Liver (tissue), 3 donors: ENCODE results near the gene NDUFS6.

ENCODE experiments used
- NR2F2 ChIP-seq: IDR thresholded peaks from 2 replicates; pipeline ENCODE4 v1.6.1; 2016; ENCODE audit warnings: antibody characterized with exemption
- SP1 ChIP-seq: IDR thresholded peaks from 2 replicates; pipeline ENCODE4 v1.6.1; 2018; ENCODE audit warnings: antibody characterized with exemption, mild to moderate bottlenecking
- TF ChIP-seq, protein P1 (sequence below): fragments of 150-350 bp; IDR thresholded peaks from 2 replicates; pipeline ENCODE4 v1.5.1; 2017; ENCODE audit warnings: improper control_type of control experiment, low read depth, low read length; ENCODE audit not compliant: missing input control
- TF ChIP-seq, protein P2 (sequence below): IDR thresholded peaks from 2 replicates; pipeline ENCODE4 v1.6.1; 2016; ENCODE audit warnings: antibody characterized with exemption
- TF ChIP-seq, protein P3 (sequence below): IDR thresholded peaks from 2 replicates; pipeline ENCODE4 v1.6.1; 2016; ENCODE audit warnings: antibody characterized with exemption
- donor health status: healthy.
- donor health status: healthy.

DNA sequence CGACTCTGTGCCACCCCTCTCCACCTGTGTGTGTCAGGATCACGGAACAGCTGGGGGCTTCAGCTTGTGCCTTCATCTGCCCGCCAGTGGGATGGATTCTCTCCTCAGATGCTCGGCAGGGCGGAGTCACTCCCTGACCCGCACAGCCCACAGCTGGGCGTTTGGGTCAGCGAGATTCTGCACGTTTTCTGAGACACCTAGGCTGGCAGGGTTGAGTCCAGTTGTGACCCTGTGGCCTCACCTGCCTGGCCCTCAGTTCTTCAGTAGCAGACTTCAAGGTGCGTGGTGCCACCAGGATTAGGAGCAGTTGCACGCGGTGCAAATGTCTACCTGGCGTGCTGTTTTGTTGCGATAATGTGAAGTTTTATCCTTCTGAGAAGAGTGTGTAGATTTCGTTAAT lies 5.0 kb downstream of the NDUFS6 start:
- TF ChIP-seq, protein P1, sequence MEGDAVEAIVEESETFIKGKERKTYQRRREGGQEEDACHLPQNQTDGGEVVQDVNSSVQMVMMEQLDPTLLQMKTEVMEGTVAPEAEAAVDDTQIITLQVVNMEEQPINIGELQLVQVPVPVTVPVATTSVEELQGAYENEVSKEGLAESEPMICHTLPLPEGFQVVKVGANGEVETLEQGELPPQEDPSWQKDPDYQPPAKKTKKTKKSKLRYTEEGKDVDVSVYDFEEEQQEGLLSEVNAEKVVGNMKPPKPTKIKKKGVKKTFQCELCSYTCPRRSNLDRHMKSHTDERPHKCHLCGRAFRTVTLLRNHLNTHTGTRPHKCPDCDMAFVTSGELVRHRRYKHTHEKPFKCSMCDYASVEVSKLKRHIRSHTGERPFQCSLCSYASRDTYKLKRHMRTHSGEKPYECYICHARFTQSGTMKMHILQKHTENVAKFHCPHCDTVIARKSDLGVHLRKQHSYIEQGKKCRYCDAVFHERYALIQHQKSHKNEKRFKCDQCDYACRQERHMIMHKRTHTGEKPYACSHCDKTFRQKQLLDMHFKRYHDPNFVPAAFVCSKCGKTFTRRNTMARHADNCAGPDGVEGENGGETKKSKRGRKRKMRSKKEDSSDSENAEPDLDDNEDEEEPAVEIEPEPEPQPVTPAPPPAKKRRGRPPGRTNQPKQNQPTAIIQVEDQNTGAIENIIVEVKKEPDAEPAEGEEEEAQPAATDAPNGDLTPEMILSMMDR = no peak
- TF ChIP-seq, protein P2, sequence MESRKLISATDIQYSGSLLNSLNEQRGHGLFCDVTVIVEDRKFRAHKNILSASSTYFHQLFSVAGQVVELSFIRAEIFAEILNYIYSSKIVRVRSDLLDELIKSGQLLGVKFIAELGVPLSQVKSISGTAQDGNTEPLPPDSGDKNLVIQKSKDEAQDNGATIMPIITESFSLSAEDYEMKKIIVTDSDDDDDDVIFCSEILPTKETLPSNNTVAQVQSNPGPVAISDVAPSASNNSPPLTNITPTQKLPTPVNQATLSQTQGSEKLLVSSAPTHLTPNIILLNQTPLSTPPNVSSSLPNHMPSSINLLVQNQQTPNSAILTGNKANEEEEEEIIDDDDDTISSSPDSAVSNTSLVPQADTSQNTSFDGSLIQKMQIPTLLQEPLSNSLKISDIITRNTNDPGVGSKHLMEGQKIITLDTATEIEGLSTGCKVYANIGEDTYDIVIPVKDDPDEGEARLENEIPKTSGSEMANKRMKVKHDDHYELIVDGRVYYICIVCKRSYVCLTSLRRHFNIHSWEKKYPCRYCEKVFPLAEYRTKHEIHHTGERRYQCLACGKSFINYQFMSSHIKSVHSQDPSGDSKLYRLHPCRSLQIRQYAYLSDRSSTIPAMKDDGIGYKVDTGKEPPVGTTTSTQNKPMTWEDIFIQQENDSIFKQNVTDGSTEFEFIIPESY = no peak
- TF ChIP-seq, protein P3, sequence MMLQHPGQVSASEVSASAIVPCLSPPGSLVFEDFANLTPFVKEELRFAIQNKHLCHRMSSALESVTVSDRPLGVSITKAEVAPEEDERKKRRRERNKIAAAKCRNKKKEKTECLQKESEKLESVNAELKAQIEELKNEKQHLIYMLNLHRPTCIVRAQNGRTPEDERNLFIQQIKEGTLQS = no peak
- TF ChIP-seq SP1 = no peak
- no peak for TF ChIP-seq NR2F2
